ENCODE measurements around the gene CLDN16.

DNA sequence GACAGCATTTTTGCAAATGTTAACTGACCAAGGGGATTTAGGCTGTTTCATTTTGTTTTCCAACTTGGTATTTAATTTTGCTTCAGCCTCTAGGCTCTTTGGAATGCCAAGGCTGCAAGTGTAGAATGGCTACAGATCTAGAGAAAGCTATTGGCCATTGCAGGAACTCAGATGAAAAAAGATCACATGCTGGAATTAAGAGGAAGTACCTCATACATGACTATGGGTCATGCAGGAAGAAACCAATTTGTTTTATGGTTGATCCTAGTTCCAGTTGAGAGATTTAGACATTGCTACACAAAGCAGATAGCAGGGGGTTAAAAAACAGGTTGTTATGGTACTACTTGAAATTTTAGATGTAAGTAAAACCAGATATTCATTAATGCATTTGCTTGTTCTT is 12.7 kb upstream of the CLDN16 start:
- TF ChIP-seq, protein P1, sequence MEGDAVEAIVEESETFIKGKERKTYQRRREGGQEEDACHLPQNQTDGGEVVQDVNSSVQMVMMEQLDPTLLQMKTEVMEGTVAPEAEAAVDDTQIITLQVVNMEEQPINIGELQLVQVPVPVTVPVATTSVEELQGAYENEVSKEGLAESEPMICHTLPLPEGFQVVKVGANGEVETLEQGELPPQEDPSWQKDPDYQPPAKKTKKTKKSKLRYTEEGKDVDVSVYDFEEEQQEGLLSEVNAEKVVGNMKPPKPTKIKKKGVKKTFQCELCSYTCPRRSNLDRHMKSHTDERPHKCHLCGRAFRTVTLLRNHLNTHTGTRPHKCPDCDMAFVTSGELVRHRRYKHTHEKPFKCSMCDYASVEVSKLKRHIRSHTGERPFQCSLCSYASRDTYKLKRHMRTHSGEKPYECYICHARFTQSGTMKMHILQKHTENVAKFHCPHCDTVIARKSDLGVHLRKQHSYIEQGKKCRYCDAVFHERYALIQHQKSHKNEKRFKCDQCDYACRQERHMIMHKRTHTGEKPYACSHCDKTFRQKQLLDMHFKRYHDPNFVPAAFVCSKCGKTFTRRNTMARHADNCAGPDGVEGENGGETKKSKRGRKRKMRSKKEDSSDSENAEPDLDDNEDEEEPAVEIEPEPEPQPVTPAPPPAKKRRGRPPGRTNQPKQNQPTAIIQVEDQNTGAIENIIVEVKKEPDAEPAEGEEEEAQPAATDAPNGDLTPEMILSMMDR (IDR thresholded peaks at IDR 0.05), result no peak
- no peak for TF ChIP-seq ZFX (IDR thresholded peaks at IDR 0.05; ENCODE audit: borderline replicate concordance)

Measured in 22Rv1 (cell line).